Thyroid gland (tissue), 4 donors: ENCODE data around the gene ERF. TPM values are rescaled to one million over a fixed set of nuclear protein-coding genes. Genes with fewer than 3 reads are reported as not detected.
A peak's percentile ranks its signal among the peaks of the same experiment; 100 is the strongest.

Source experiments
- DNase-seq, 2 donors: peaks; one replicate each; pipeline ENCODE4 v3.0.0-alpha.2; 2019
- H3K27ac ChIP-seq, 3 donors: fragments of 200-600 bp; sonication (generic); 1 replicate in 2 of 3; 2 replicates in 1 of 3; pipeline ENCODE4 v1.5.1; 2016 to 2019; ENCODE audit warnings: mild to moderate bottlenecking in 1 of 3, moderate library complexity in 1 of 3
- H3K27me3 ChIP-seq: fragments of 200-600 bp; sonication (generic); one replicate; pipeline ENCODE4 v1.5.1; 2019
- H3K36me3 ChIP-seq, 2 donors: fragments of 200-600 bp; sonication (generic); one replicate each; pipeline ENCODE4 v1.5.1; 2016 to 2019
- H3K4me1 ChIP-seq, 2 donors: fragments of 200-600 bp; sonication (generic); one replicate each; pipeline ENCODE4 v1.5.1; 2017 to 2019
- H3K4me3 ChIP-seq, 3 donors: fragments of 200-600 bp; sonication (generic); replicated peaks in 1 of 3; 1 replicate in 2 of 3; 2 replicates in 1 of 3; pipeline ENCODE4 v1.5.1; 2016; ENCODE audit warnings: mild to moderate bottlenecking in 1 of 3
- H3K9me3 ChIP-seq: fragments of 200-600 bp; sonication (generic); one replicate; pipeline ENCODE4 v1.5.1; 2017
- POLR2A ChIP-seq, 2 donors: fragments of 450-650 bp; IDR thresholded peaks; one replicate each; pipeline ENCODE4 v1.6.1; 2017; ENCODE audit warnings: antibody characterized with exemption in 2 of 2, mild to moderate bottlenecking in 2 of 2, moderate library complexity in 1 of 2
- WGBS, 2 donors: methylation state at CpG; one replicate each; pipeline ENCODE4 v1.1.5; 2017; 5-methylcytosine and 5-hydroxymethylcytosine counted together
- intact Hi-C: fragments of 100-400 bp; cut with DNase I; formaldehyde crosslinking; loops from one replicate; pipeline ENCODE4 v1.15.1; 2023
- total RNA-seq, 4 donors: library from RNA; depleted of rRNA; stranded (reverse); fragments of >200 nt; gene quantifications; one replicate each; pipeline ENCODE4 v1.2.3, GENCODE V29; 2016
- TF ChIP-seq, protein P1 (sequence below), 6 experiments: fragments of 200-600 bp in 3 of 6; fragments of 450-650 bp in 3 of 6; sonication (generic) in 3 of 6; IDR thresholded peaks; one replicate each; pipeline ENCODE4 v1.5.1; 2016 to 2019; ENCODE audit warnings: antibody characterized with exemption in 6 of 6, mild to moderate bottlenecking in 2 of 6, inconsistent platforms in 1 of 6, moderate library complexity in 1 of 6

ERF gene
- total RNA-seq, 4 donors from 2014 or later, result 27.5 to 50.2 (median 39.2) TPM

GRCh38 chr19:42297039-42297438 lies 42.1 kb upstream of the ERF start:
- TF ChIP-seq, protein P1, sequence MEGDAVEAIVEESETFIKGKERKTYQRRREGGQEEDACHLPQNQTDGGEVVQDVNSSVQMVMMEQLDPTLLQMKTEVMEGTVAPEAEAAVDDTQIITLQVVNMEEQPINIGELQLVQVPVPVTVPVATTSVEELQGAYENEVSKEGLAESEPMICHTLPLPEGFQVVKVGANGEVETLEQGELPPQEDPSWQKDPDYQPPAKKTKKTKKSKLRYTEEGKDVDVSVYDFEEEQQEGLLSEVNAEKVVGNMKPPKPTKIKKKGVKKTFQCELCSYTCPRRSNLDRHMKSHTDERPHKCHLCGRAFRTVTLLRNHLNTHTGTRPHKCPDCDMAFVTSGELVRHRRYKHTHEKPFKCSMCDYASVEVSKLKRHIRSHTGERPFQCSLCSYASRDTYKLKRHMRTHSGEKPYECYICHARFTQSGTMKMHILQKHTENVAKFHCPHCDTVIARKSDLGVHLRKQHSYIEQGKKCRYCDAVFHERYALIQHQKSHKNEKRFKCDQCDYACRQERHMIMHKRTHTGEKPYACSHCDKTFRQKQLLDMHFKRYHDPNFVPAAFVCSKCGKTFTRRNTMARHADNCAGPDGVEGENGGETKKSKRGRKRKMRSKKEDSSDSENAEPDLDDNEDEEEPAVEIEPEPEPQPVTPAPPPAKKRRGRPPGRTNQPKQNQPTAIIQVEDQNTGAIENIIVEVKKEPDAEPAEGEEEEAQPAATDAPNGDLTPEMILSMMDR (IDR thresholded peaks at IDR 0.05), result no peak
- TF ChIP-seq POLR2A (IDR thresholded peaks at IDR 0.05), result no peak
- Histone ChIP-seq H3K4me1 (peaks cover 4 to 6% of the 10 kb centered on the region in 2 donors), H3K4me3 (no peak overlapping the region), H3K27ac (no peak overlapping the region), H3K9me3 (no peaks in the 10 kb centered on the region), H3K36me3 (peaks cover 17 to 20% of the 10 kb centered on the region in 2 donors), H3K27me3 (no peaks in the 10 kb centered on the region)
- DNase-seq, result no peak
- intact Hi-C loops, result loop anchor here (5.0 kb wide), 1 partner anchor 50 kb away; no protein-coding TSS in a partner anchor
- 89 to 92% methylated on average over 13 to 15 of the region's 15 CpGs for WGBS, 2 donors

DNA sequence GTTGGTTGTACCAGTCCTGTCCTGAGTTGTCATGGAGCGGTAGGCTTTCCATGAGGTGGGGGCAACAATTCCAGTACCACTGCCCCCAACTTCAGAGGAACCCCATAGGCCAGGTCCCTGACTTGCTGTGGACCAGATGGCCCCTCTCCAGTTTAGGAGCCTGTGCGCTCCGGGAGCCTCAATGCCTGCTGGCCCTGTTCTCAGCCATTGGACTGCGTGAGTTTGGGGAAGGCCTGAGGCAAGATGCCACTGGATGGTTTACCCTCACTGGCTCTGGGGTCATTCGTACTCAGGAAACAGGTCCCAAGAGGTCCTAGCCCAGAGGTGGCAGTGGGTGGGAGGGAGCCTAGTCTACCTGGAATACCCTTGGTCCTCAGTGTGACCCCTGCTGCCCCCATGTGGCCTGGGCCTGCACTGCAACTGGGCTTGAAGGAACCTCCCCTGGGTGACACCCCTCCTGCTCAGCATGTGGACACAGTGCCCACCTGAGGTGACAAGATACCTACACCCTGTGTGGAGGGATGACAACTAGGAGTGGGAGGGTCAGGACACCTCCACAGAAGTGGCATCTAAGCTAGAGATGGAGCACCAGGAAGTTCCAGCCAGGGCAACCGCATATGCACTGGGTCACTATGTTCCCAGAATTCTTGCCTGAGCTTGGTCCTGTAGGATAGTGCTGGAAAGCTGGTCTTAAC lies 41.0 kb upstream of the ERF start:
- DNase-seq, result peak; percentile 85 to 87
- intact Hi-C loops, result loop anchor here (5.0 kb wide), 1 partner anchor 49 kb away; no protein-coding TSS in a partner anchor
- 78 to 86% methylated on average over 5 of the region's 6 CpGs for WGBS, 2 donors
- Histone ChIP-seq H3K4me1 (no peaks in the 10 kb centered on the region), H3K36me3 (peaks cover 27 to 30% of the 10 kb centered on the region in 2 donors), H3K27me3 (no peaks in the 10 kb centered on the region), H3K9me3 (no peaks in the 10 kb centered on the region), H3K27ac (no peak overlapping the region), H3K4me3 (no peak overlapping the region)
- TF ChIP-seq, protein P1 (IDR thresholded peaks at IDR 0.05), result peak; percentile 85 to 98 (median 90)
- TF ChIP-seq POLR2A (IDR thresholded peaks at IDR 0.05), result no peak

GRCh38 chr19:42295342-42295741 lies 40.4 kb upstream of the ERF start:
- H3K27me3 ChIP-seq, result no peaks in the 10 kb centered on the region
- no peak for DNase-seq
- intact Hi-C loops, result loop anchor here (5.0 kb wide), 1 partner anchor 48 kb away; no protein-coding TSS in a partner anchor
- no peaks in the 10 kb centered on the region for H3K4me1 ChIP-seq
- no peak overlapping the region for H3K27ac ChIP-seq
- WGBS, 2 donors, result 74 to 86% methylated on average over 5 of the region's 5 CpGs
- no peak overlapping the region for H3K4me3 ChIP-seq
- peaks cover 33 to 36% of the 10 kb centered on the region in 2 donors for H3K36me3 ChIP-seq
- TF ChIP-seq POLR2A (IDR thresholded peaks at IDR 0.05), result no peak
- TF ChIP-seq, protein P1 (IDR thresholded peaks at IDR 0.05), result no peak
- H3K9me3 ChIP-seq, result no peaks in the 10 kb centered on the region

GRCh38 chr19:42294471-42295137 lies 39.7 kb upstream of the ERF start:
- H3K9me3 ChIP-seq, result no peaks in the 10 kb centered on the region
- no peak for DNase-seq
- no peak overlapping the region for H3K4me3 ChIP-seq
- H3K4me1 ChIP-seq, result no peaks in the 10 kb centered on the region
- no peak overlapping the region for H3K27ac ChIP-seq
- WGBS, 2 donors, result 89 to 91% methylated on average over 18 to 21 of the region's 24 CpGs
- TF ChIP-seq POLR2A (IDR thresholded peaks at IDR 0.05), result no peak
- TF ChIP-seq, protein P1 (IDR thresholded peaks at IDR 0.05), result no peak
- intact Hi-C loops, result loop anchor here (5.0 kb wide), 2 partner anchors 47 to 162 kb away; partner anchors contain the start of gene POU2F2
- peaks cover 40 to 44% of the 10 kb centered on the region in 2 donors for H3K36me3 ChIP-seq
- H3K27me3 ChIP-seq, result no peaks in the 10 kb centered on the region

- no peaks in the 10 kb centered on the region for H3K27me3 ChIP-seq
- no peaks in the 10 kb centered on the region for H3K9me3 ChIP-seq
- intact Hi-C loops, result loop anchor here (5.0 kb wide), 1 partner anchor 162 kb away; the partner anchor contains the start of gene POU2F2
- TF ChIP-seq, protein P1 (IDR thresholded peaks at IDR 0.05), result no peak
- TF ChIP-seq POLR2A (IDR thresholded peaks at IDR 0.05), result no peak
- no peak overlapping the region for H3K27ac ChIP-seq
- DNase-seq, result no peak
- H3K36me3 ChIP-seq, result peaks cover 46 to 50% of the 10 kb centered on the region in 2 donors
- H3K4me1 ChIP-seq, result no peaks in the 10 kb centered on the region
- H3K4me3 ChIP-seq, result no peak overlapping the region
- 92 to 93% methylated on average over 9 to 15 of the region's 15 CpGs for WGBS, 2 donors
These were observed 39.0 kb upstream of the ERF start for GRCh38 chr19:42293948-42294347.
